GM21723 (cell line): ENCODE measurements around the gene USP48.
"Not testable (repeated sequence)": the region's sequence is repeated elsewhere in the genome, so short reads cannot be mapped to it uniquely, and the experiment has no call there.

ENCODE experiments used
- ATAC-seq: cut with Tn5 transposase; IDR thresholded peaks from one replicate; pipeline ENCODE4 v1.9.1; 2021; ENCODE audit warnings: mild to moderate bottlenecking, moderate library complexity; ENCODE audit not compliant: unreplicated experiment

The USP48 gene

GRCh38 chr1:21814981-21815582 lies 32.1 kb upstream of the USP48 start:
- no peak for ATAC-seq

GRCh38 chr1:21814241-21814918 lies 31.4 kb upstream of the USP48 start:
- ATAC-seq, result peak; percentile 47

GRCh38 chr1:21813542-21813941 lies 30.6 kb upstream of the USP48 start:
- no peak for ATAC-seq

GRCh38 chr1:21811875-21812305 lies 28.9 kb upstream of the USP48 start, which contains the start of gene LDLRAD2:
Gene LDLRAD2 (plus strand): TSS chr1:21812265. CDS start chr1:21812452, 187 bp downstream.
- ATAC-seq, result no peak

GRCh38 chr1:21804536-21804935 lies 21.6 kb upstream of the USP48 start:
- no peak for ATAC-seq

GRCh38 chr1:21801100-21801499 lies 18.2 kb upstream of the USP48 start:
- no peak for ATAC-seq

- no peak for ATAC-seq
These were observed 16.8 kb upstream of the USP48 start for GRCh38 chr1:21799730-21800129.

- no peak for ATAC-seq
These were observed 12.1 kb upstream of the USP48 start for GRCh38 chr1:21795075-21795474.

GRCh38 chr1:21794656-21795055 lies 11.7 kb upstream of the USP48 start:
- ATAC-seq, result no peak

- no peak for ATAC-seq
These were observed 10.2 kb upstream of the USP48 start for GRCh38 chr1:21793104-21793503.

- ATAC-seq, result no peak
These were observed 3.7 kb upstream of the USP48 start for GRCh38 chr1:21786640-21787039.

- ATAC-seq, result not testable (repeated sequence)
These were observed 2.8 kb upstream of the USP48 start for GRCh38 chr1:21785764-21786163.

- no peak for ATAC-seq
These were observed 992 bp upstream of the USP48 start for GRCh38 chr1:21783679-21784603.

- ATAC-seq, result peak; percentile 31
These were observed 541 bp downstream of the USP48 start for GRCh38 chr1:21782349-21782867.

- peak; percentile 30 for ATAC-seq
These were observed 1.1 kb downstream of the USP48 start for GRCh38 chr1:21781815-21782348.

- ATAC-seq, result no peak
These were observed 3.1 kb downstream of the USP48 start for GRCh38 chr1:21779613-21780521.

GRCh38 chr1:21778405-21778727 lies 4.6 kb downstream of the USP48 start:
- ATAC-seq, result no peak

- ATAC-seq, result not testable (repeated sequence)
These were observed 6.0 kb downstream of the USP48 start for GRCh38 chr1:21776925-21777324.

GRCh38 chr1:21775985-21776562 lies 6.9 kb downstream of the USP48 start:
- ATAC-seq, result no peak

- ATAC-seq, result no peak
These were observed 7.4 kb downstream of the USP48 start for GRCh38 chr1:21775550-21775914.
